Adrenal gland (tissue), 5 donors: Measurements from ENCODE around the gene BACH1.

ENCODE experiments used
- CTCF ChIP-seq, 6 experiments: fragments of 450-650 bp in 4 of 6; fragments of 200-600 bp in 2 of 6; sonication (generic) in 1 of 6; IDR thresholded peaks; 1 replicate in 5 of 6; 2 replicates in 1 of 6; pipeline versions ENCODE4 v1.5.1 to v1.8.0; 2016 to 2021; ENCODE audit warnings: antibody characterized with exemption in 6 of 6, mild to moderate bottlenecking in 2 of 6, moderate library complexity in 1 of 6
- POLR2A ChIP-seq, 2 donors: fragments of 450-650 bp; IDR thresholded peaks; one replicate each; pipeline ENCODE4 v1.6.1; 2017; ENCODE audit warnings: antibody characterized with exemption in 2 of 2, mild to moderate bottlenecking in 2 of 2, moderate library complexity in 1 of 2
- donor health status: DM: no; HTN: no; CAD: no.

GRCh38 chr21:29350246-29350779, 51.6 kb downstream of the BACH1 start:
- no peak for TF ChIP-seq POLR2A (IDR thresholded peaks at IDR 0.05)
- no peak for TF ChIP-seq CTCF (IDR thresholded peaks at IDR 0.05)
